ENCODE data around the gene HEY2.
"Not testable (repeated sequence)": the region's sequence is repeated elsewhere in the genome, so short reads cannot be mapped to it uniquely, and the experiment has no call there.

Gene HEY2

DNA sequence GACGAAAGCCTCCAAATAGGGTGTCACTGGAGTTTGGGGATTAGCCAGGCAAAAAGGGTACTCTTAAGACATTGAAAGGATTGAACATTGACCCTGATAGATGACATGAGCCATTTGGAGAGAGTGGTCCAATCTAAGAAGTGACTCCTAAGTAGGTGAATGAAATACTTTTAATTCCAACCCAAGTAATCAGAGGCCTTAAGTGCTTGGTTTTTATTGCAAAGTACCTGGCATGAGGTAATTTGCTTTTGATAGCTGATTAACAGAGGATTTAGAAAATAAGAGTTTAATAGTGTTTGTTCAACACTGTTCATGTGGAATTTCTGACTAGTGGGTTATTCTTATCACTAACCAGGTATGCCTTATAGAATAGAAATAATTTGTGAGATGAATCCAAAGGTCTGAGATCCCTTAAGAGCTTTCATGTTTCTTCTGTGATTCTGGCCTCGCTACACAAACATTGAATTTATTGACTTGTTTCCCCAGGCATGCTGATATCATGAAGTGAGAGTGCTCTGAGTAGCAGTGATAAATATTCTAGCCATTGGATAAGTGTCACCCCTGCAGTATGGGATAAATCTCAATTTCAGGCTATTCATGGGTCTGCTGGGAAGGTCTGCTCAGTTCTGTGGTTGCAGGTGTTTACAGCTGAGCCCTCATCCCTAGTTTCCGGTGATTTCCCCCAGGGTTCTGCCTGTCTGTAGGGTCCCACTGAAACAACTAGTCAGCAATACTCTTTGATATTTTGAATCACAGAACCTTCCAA lies 47.9 kb downstream of the HEY2 start:
- DNase-seq = no peak

DNA sequence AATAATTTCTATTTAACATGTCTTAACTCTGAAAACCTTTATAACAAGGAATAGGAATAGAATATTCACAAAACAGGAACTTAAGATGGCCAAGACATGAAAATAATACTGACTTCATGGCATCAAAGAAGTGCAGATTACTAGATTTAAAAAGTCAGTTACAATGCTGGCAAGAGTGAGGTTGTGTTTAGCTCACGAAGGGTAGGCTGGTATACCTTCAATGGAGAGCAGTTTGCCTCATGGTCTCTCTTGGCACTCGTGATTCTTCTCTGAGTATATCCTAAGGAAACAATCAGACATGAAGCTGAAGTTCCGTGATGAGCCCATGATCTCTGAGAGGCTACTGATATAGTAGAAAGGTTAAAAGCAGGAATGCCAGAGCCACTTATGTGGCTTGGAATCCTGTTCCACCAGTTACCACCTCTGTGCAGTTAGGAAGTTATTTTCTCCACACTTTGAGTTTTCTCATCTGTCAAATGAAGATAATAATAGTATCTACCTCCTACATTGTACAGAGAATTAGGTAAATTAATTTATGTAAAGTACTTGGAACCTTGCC lies 48.5 kb downstream of the HEY2 start:
- no peak for DNase-seq

DNA sequence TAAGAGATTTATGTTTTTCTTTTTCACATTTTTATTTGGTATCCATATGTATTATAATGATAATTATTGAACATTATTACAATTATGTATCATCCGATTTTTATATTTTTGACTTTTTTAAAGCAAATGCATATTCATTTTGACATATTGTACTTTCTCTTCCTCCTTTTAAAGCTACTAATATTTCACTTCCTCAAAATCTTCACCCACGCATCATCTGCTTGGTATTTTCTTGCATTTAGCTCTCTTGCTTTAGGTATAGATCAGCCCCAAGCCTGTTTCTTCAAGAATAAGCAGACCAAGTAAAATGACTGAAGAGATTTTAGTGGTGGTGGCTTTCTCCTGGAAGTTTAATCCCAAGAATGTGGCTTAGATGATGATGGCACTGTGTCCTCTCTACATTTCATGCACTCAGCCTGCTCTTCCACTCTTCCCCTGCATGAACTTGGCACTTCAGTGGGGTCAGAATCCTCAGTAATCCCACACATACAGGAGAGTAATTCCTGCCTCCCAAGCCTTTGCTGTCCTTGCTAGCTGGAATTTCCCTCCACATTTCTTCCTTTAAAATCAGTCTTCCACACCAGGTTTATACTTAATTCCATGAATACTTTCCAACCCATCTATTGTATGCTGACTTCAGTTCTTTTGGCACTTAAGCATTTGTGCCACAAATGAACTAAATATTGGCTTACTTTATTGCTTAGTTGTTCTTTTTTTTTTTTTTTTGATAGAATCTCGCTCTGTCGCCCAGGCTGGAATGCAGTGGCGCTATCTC lies 49.5 kb downstream of the HEY2 start:
- no peak for DNase-seq

DNA sequence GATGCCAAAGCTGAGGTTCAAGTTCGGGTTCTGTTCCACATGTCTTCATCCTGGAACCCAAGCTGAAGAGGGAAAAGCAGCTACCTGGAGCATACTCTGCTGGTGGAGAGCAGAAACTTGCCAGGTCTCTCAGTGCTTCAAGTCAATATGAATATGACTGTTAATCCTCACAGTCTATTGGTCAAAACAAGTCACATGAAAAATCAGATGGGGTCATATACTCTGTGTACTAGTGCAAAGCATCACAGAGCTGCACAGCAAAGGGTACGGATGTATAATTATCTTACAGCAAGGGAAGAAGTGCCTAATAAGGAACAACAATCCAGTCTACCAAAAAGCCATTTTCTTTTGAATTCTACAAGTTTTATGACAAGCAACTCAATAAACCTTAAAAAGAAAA lies 53.0 kb downstream of the HEY2 start:
- no peak for DNase-seq

DNA sequence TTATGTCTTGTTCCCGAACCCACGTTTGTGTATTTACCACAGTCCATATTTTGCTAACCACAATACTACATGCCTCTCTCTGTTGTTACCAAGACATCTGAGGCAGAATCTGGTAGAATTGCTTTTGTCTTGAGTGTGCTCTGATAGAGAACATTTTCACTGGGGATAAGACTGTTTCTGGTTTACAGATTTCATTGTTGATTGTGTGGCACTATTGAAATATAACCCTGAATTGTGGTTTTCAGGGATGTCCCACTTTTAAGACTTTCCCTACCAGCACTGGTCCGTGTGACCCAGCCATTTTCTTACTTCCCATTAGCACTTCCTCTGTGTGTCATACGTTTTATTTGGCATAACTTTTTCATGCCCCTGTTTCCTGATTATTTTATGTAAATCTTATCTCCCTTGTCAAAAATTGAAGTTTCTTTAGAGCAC lies 53.5 kb downstream of the HEY2 start:
- no peak for DNase-seq

DNA sequence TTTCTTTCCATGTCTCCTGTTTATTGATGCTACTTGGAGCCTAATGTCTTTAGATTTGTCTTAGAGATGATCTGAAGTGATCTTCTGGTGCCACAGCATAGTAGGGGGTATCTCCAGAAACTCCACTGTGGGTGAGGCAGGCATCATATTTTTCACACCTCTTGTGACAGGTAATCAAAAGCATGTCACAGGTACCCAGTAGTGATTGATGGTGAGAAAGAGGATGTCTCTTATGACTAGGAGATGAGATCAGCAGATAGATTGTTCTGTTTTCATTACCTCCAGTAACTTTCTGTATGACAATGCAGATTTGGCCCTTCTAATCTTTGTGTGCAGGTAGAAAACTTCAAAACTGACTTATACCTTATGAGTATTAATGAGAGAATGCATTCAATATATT lies 54.8 kb downstream of the HEY2 start:
- DNase-seq = no peak

DNA sequence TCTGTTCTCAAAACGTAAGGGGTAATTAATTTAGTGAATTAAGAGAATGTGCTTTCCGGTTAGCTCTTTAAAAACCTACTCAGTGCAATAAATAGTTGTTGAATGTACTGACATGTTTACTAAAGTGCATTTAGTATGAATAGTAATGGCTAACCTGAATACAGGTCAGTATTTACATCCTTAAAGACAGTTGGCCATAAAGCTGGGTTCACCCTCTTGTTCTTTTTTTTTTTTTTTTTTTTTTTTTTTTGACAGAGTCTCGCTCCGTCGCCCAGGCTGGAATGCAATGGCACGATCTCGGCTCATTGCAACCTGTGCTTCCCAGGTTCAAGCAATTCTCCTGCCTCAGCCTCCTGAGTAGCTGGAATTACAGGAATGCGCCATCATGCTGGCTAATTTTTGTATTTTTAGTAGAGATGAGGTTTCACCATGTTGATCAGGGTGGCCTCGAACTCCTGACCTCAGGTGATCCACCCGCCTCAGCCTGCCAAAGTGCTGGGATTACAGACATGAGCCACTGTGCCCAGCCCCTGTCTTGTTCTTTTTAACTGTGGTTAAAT lies 55.5 kb downstream of the HEY2 start:
- not testable (repeated sequence) for DNase-seq

DNA sequence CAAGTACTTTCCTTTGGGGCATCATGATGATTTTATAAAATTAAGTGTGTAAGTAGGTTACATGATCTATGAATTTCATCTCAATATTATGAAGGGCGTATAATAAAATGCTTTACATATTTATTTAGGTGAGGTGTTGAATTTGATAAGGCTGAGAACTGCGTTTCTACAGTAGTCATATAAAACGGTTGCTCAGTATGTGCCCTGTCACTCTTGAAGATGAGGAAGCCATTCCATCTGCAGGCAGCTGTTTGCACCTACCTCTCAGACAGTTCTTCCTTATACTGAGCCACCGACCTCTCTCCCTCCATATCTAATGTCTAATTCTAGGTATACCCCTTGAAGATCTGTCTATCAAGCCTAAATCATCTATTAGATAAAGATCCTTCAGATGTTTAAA lies 57.4 kb downstream of the HEY2 start:
- no peak for DNase-seq

DNA sequence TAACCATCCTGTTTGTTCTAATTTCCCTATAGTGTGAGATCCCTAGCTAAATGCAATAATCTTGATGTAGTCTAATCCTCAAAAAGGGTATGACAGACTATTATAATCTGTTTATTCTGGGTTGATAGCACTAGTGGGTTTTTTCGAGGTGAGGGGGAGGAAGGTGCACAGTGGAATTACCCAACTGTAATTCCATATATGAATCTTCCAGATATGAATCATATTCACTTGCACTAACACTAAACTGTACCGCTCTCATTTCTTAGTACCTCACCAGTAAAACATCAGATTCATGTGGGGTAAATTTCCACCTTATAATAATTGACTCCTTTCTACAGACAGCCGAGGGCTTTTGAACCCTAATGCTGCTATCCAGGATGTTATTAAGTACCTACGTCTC lies 57.9 kb downstream of the HEY2 start:
- DNase-seq = no peak

DNA sequence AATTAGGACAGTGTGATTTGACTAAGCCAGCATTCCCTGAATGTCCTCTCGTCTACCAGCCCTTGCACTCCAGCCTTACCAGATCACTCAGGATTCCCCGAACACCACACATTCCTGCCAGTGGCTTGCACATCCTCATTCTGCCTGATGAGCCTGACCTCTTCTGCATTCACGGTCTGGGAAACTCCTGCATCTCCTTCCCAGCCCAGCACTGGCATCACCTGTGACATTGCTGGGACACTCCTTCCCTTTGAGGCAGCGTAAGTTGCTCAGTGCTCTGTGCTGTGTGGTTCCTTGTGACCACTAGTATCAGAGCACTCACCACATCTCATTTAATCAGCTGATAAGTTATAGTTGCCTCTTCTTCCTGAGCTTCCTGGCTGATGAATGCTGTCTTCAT lies 58.6 kb downstream of the HEY2 start:
- no peak for DNase-seq

DNA sequence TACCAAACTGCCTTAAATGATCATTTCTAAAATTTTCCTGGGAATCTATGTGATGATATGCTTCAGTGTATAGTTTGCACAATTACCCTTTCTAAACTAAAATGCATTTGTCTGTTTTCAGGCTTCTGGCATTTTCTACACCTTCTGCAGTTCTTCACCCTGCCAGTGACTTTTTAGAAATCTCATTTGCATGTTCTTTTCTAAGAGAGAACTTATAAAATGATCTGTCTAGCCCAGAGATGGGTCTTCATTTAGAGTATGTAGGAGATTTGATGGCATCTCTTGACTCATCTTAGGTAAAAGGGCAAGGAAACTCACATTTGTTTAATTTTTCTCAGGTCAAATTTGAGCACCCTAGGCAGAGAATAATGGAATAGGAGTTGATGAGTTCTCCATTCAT lies 59.2 kb downstream of the HEY2 start:
- no peak for DNase-seq

DNA sequence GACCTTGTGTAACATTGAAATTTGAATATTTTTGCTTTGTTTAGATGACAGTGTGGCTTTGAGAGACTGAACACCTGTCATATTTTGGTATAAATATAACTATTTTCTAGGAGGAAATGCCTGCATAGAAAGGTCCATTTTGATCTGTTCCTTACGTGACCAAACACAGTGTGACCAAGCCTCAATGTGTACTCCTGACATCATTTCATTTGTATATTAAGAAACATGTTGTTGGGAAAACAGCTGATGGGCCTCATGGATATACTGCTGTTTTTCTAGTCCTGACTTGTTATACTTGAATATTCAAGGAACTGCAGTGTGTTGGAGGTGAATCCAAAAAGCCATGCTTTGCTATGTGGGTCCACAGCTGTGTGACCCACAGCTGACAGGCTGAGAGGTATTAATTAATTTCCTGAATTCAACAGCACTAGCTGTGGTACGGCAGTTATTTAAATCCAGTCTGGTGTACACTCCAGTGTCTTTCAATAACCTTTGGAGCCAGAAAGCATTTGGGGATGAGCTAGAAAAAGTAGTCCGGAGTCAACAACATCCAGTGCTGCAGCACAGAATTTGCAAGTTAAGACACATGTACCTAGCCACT lies 60.2 kb downstream of the HEY2 start:
- DNase-seq = no peak

DNA sequence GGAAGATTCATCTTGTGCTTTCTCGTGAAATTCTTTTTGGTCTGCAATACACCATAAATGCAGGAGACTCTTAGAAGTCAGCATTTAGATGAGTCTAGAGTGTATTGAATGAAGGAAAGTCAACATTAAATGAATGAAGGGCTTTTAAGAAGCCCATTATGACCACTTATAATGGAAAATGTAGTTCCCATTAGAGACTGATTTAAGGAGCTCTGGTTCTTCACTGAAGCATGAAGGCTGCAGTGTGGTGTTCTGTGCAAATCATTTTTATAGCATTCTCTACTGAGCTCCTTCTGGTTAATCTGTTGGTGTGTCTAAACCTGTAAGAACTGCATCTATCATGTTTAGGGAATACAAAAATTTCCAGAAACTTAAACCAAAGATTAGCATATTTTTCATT lies 61.0 kb downstream of the HEY2 start:
- no peak for DNase-seq

Data from activated CD4-positive, alpha-beta T cell treated with anti-CD3 and anti-CD28 coated beads, Interleukin-2, amount 50 U/mL, for 1 hour (primary cell).